SK-N-SH treated with all-trans-retinoic acid at 6 μM for 48 hours (cell line): ENCODE measurements around the gene FAM216B.

Source experiments
- BACH2 ChIP-seq: fragments of 250-450 bp; sonication (Bioruptor Pico); IDR thresholded peaks from 2 replicates; pipeline ENCODE4 v1.9.0; 2021; ENCODE audit warnings: mild to moderate bottlenecking, borderline replicate concordance
- ZFP3 ChIP-seq: fragments of 250-450 bp; sonication (Bioruptor Pico); IDR thresholded peaks from 2 replicates; pipeline ENCODE4 v1.5.0; 2020; ENCODE audit warnings: mild to moderate bottlenecking, moderate library complexity
- ZFP30 ChIP-seq: fragments of 450-650 bp; formaldehyde crosslinking; IDR thresholded peaks from 2 replicates; pipeline ENCODE4 v1.5.0; 2022; ENCODE audit warnings: mild to moderate bottlenecking, moderate library complexity
- ZNF565 ChIP-seq: fragments of 450-650 bp; formaldehyde crosslinking; conservative IDR thresholded peaks from 2 replicates; pipeline ENCODE4 v1.5.0; 2020; ENCODE audit warnings: low read depth, mild to moderate bottlenecking, moderate library complexity
- TF ChIP-seq, protein P1 (sequence below): fragments of 250-450 bp; sonication (Bioruptor Pico); IDR thresholded peaks from 2 replicates; pipeline ENCODE4 v1.8.0; 2020; ENCODE audit warnings: mild to moderate bottlenecking, moderate library complexity, borderline replicate concordance

DNA sequence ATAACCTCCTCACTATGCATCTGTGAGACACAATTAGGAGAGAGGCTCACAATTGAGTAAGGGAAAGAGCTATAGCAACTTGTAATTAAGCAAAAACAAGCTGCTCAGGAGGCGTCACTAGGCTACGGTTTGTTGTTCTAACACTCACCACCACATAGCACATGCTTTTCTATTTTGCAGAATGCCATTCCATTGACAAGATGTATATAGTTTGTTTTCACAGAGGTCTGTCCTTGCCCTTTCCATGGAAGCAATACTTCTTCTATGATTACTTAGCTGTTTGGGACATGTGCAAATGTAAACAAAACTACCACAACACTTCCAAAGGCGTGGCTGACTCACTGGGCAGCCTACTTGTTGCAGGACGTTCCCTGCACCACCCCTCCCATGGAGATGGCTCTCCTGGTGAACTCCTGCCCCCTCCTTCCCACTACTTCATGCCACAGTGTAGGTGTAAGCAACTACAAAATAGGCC is 33.9 kb upstream of the FAM216B start:
- TF ChIP-seq BACH2 (no peak), ZFP30 (CRISPR knock-in tag) (no peak), ZFP3 (CRISPR knock-in tag) (no peak), ZNF565 (CRISPR knock-in tag) (no peak)
- TF ChIP-seq, protein P1, sequence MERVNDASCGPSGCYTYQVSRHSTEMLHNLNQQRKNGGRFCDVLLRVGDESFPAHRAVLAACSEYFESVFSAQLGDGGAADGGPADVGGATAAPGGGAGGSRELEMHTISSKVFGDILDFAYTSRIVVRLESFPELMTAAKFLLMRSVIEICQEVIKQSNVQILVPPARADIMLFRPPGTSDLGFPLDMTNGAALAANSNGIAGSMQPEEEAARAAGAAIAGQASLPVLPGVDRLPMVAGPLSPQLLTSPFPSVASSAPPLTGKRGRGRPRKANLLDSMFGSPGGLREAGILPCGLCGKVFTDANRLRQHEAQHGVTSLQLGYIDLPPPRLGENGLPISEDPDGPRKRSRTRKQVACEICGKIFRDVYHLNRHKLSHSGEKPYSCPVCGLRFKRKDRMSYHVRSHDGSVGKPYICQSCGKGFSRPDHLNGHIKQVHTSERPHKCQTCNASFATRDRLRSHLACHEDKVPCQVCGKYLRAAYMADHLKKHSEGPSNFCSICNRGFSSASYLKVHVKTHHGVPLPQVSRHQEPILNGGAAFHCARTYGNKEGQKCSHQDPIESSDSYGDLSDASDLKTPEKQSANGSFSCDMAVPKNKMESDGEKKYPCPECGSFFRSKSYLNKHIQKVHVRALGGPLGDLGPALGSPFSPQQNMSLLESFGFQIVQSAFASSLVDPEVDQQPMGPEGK (CRISPR knock-in tag) = no peak
